GM10847 (cell line): ENCODE results near the gene CHMP2B.

Source experiments
- POLR2A ChIP-seq: IDR thresholded peaks from 2 replicates; pipeline ENCODE4 v1.6.1; 2011; ENCODE audit not compliant: insufficient read length; ENCODE audit errors: extremely low read depth

CHMP2B gene

DNA sequence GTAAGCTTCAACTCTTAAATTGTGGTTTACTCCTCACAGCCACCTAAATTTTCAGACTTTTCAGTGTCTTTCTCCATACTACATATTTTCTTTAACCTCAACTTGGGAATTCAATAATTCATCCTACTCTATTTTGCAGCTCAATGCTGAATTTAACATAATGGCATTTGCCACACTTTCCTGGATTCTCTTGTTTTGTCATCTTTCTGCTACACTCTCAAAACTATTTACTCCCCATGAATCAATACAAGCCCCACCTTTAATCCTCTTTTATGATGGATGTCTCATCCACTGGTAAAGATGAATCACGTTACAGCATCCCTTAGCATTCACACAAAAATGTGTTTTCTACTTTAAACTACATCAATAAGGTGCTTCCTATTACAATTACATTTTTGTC lies 19.6 kb upstream of the CHMP2B start:
- TF ChIP-seq POLR2A = no peak

DNA sequence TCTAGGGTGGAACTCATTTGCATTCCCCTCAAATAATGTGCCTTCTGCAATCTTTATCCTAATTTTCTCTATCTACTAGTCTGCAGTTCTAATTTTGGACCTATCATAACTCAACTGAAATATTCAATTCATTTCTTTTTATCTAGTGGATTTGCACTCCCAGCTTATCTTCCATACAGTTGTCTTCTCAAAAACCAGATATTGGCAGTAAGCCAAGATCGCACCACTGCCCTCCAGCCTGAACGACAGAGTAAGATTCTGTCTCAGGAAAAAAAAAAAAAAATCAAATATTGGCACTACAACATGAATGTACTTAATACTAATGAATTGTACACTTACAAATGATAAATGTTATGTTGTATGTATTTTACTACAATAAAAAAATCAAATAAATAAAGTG lies 18.0 kb upstream of the CHMP2B start:
- TF ChIP-seq POLR2A = no peak

DNA sequence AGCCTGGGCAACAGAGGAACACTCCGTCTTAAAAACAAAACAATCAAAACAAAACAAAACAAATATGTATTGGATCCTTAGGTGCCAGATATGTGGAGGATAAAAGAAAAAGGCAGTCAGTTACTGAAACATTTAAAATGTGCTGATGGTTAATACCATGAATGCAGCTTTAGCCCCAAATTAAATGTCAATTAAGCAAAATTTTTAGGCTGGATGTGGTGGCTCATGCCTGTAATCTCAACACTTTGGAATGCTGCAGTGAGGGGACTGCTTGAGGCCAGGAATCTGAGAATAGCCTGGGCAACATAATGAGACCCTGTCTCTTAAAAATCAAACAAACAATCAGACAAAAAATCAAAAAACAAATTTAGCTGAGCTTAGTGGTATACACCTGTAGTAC lies 8.5 kb upstream of the CHMP2B start:
- no peak for TF ChIP-seq POLR2A

DNA sequence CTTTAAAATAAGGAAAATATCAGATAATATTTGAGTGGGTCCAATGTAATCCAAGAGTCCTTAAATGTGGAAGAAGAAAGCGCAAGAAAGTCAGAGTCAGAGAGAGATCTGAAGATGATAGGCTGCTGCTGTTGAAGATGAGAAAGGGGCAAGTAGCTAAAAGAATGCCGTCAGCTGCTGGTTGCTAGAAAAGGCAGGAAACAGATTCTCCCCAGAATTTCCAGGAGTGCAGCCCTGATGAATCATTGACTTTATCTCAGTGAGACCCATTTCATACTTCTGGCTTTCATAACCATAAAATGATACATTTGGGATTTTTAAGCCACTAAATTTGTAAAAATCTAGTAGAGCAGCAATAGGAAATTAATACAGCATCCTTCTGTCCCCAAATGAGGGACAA lies 7.5 kb upstream of the CHMP2B start:
- no peak for TF ChIP-seq POLR2A

DNA sequence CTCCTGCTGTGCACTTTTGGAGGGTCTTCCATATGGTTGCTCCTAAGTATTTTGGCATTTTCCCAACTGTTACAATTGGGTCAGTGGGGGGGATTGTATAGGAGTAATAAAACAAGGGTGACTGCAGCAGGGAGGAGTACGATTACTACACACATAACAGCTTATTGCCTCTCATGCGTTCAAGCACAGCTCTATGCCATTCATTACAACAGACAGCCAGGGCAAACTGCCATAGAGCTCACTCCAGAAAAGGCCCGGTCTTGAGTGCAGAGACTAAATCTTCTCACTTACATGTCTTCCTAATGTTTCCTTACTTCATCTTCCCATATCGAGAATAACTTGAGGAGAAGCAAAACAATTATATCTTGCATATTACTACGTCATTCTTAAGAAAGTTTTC lies 1.4 kb upstream of the CHMP2B start:
- no peak for TF ChIP-seq POLR2A

DNA sequence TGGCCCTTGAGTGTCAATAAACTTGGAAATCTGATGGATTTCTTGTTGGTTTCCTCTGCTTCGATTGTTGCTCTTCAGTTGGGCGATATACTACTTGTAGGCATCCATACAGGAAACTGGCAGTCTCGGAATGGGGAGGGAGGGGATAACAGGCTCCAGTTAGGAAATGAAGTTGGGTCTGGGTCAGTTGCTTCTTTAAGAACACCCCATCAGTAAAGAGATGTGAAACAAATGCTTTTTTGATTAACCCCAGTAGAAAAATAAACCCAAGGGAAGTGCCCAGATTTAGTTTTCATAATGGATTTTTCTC lies 681 bp downstream of the CHMP2B start:
- no peak for TF ChIP-seq POLR2A

DNA sequence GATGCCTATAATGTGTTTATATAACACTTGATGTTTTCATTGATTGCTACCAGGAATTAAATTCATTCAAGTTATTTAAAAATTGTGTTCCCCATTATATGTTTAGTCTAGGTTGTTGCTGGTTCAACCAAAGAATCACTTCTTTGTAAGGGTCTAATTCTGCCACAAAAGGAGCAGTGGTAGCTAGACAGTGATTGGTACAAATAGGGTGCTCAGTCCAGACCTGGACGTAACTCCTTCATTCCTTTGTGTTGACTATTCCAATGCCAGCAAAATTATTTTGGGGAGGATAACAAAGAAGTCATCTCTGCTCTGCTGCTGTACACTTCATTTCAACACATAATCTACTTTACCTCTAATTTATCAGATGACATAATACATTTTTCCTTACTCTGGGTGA lies 1.2 kb downstream of the CHMP2B start:
- no peak for TF ChIP-seq POLR2A

DNA sequence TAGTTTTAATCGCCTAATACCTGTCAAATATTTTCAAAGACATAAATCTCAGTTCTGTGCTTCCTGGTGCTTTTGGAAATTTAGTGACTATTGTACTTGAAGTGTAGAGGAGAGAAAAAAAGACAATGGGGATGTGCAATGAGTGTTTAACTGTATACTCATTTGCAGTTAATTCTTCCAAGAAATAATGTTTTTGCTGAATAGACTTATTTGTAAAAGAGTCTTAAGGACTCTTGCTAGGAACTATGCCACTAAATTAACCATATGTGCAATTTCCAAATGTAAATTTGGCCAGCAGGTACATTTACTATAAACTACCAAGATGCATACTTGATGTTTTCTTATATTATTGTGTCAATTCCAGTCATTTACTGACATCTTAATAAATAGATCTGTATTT lies 2.0 kb downstream of the CHMP2B start:
- no peak for TF ChIP-seq POLR2A

DNA sequence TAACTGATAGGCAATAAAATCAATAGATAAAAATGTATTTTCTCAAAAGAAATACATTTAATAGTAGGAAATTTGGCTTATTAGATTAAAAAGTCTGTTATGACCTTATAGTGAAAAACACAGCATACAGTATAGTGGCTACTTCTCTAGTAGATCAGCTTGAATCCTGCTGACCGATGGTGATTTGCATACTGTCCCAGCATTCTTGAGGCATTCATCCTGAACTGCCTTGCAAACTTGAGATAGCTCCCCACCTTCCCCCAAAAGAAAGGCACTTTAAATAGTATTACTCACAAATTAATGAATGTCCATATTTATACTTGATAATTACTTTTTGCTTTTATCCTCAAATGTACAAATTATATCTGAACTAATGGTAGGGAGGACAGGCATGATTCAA lies 6.7 kb downstream of the CHMP2B start:
- no peak for TF ChIP-seq POLR2A

DNA sequence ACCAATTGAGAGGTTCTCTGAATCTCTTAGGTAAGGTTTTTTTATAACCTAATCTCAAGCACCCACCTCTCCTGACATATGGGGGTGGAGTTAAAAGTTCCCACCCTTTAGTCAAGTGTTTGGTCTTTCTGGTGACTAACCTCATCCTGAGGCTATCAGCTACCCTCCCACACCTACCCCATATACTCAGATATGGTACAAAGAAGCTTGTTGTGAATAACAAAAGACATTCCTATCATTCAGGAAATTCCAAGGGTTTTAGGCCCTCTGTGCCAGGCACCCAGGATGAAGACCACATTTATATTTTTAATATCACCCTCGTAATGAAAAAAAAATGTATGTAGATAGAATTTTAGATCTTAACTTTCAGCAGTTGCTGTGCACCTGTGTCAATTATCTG lies 9.0 kb downstream of the CHMP2B start:
- TF ChIP-seq POLR2A = no peak

DNA sequence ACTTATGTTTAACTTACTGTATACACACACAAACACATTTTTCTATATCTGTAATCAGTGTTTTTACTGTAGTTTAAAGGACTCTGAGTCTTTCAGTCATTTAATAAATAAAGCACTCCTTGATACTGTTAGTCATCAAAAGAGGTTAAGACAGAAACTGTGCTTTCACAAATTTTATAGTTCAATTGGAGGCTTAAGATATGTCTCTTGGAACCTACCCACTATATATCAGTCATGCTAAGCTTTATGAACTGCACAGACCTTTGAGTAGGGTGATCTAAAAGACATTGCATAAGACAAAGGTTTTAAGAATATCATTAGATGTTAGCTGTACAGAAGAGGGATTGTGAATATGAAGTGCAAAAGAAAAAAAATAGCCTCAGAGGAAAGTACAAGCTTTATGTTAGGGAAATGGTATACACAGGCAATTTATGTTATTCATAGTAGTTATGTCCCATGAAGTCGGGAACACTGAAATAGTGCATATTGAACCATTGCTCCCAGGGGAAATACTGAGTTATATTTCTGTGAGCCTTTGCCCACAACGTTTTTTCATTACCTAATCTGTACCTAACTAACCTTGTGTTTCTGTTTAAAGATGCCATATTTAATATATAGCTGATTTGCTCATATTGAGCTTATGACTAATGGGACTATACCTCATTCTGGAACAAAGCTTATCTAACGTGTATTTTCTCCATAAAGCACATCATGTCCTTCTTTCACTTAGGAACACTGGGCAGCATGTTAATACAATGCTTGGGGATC lies 19.7 kb downstream of the CHMP2B start:
- TF ChIP-seq POLR2A = no peak

DNA sequence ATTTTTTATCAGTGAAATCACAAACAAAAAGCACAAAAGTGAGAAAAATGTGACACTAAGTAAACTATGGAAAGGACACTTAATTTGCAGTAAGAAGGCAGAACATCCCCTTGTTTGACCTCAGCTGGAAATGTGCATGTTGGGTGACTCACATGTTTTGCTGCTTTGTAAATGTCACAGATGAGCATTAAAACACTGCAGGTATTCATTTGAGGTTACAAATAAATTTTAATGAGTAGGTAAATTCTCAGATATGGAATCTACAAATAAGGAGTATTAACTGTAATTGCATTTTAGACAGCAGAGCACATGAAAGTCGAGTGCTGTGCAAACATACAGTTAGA lies 20.3 kb downstream of the CHMP2B start:
- no peak for TF ChIP-seq POLR2A

DNA sequence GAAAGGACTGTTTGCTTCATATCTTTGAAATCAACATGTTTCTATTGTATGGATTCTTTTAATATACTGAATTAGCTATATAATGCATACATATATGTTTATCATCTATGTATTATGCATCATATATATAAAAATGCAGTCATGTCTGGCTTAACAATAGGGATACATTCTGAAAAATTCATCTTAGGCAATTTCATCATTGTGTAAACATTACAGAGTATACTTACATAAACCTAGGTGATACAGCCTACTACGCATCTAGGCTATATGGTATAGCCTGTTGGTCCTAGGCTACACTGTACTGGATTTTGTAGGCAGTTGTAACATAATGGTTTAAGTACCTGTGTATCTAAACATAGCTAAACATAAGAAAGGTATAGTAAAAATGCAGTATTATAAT lies 21.7 kb downstream of the CHMP2B start:
- TF ChIP-seq POLR2A = no peak

DNA sequence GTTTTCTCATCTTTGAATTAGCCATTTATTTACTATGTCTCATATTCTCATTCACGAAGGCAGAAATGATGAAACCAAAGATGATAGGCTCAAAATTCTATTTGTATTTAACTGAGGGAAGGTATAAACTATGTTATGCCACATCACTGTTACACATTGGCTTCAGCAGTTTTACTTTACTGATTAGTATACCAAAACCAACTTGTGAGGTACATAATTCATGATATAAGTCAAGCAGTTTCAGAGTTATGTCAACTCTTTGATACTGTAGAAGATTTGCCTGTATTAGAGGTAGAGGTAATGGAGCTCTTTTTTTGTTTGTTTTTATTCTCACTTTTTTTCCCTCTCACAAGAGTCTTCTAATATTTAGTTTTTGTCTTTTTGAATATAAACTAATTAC lies 22.9 kb downstream of the CHMP2B start:
- no peak for TF ChIP-seq POLR2A

DNA sequence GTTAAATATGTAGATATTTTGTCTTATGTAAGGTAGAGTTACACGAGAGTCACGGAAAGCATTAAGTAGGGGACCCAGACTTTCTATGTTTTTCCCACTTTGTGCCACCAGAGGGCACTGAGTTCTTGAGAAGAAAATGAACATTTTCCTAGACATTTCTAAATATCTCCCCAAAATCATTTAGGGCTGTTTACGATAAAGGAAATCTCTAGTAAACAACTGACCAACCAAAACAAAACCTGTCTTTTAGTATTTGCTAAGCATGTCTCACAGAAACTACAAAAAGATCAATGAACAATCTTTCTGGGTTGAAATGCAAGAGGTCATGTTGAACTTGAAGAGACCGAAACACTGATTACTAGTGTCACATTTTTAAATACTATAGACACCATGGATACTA lies 33.2 kb downstream of the CHMP2B start:
- TF ChIP-seq POLR2A = no peak

DNA sequence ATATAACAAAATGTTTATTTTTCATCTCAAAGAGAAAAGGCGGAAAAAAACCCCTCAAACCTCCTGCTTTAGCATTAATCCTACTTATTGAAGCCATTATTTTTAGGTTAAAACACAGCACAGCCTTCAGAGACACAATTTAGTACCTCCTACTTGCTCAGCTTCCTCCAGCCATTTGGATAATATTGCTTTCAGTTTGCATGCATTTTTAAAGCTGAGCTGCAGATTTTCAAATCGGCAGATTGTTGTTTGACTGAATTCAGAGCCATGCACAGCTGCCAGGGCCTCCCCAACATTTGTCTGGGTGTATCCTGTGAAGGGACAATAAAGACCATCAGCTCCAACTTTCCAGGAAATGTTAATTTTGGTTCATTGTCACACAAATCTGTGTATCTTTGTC lies 34.8 kb downstream of the CHMP2B start:
- TF ChIP-seq POLR2A = no peak

DNA sequence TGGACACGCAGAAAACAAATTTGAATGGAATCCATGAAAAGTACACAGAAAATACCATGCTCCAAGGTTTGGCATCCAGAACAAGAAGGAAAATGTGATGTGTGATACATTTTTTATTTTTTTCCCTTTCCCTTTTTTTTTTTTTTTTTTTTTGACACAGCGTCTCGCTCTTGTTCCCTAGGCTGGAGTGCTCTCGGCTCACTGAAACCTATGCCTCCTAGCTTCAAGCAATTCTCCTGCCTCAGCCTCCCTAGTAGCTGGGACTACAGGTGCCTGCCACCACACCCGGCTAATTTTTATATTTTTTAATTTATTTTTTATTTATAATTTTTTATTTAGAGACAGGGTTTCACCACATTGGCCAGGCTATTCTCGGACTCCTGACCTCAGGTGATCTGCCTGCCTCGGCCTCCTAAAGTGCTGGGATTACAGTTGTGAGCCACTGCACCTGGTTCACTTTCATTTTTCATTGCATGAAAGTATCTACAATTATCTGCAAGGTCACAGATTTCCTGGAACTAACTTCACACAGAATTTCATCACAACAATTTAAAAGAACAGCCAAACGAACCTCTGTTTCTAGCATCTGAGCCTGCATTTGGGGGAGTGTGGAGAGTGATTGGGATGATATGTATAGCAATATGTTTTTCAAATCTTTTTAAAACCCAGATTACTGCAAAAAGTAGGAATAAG lies 41.0 kb downstream of the CHMP2B start:
- no peak for TF ChIP-seq POLR2A
